H1 (cell line): Measurements from ENCODE around the gene UBTD2. TPM values are rescaled to one million over a fixed set of nuclear protein-coding genes. Genes with fewer than 3 reads are reported as not detected.

ENCODE experiments used
- CTCF ChIA-PET: fragments of 300-600 bp; sonication (Branson Sonifier 250); formaldehyde crosslinking; loops from one replicate; lab custom pipeline; 2021; ENCODE audit not compliant: partially characterized antibody; lab: Charles Lee
- POLR2A ChIA-PET: fragments of 300-600 bp; sonication (Branson Sonifier 250); formaldehyde crosslinking; loops from one replicate; lab custom pipeline; 2021; ENCODE audit warnings: inconsistent platforms; ENCODE audit not compliant: partially characterized antibody; lab: Charles Lee
- DNase-seq, 2 experiments: peaks; one replicate each; pipeline versions ENCODE4 v3.0.0 to v3.0.0-alpha.2; 2010 to 2022; ENCODE audit warnings: low spot score in 2 of 2, low read depth in 1 of 2, mixed read lengths in 1 of 2
- FAIRE-seq: peaks from 2 replicates; lab custom pipeline; 2011; peaks lifted over from hg19 to GRCh38; lab: Jason Lieb, UNC
- H2AFZ ChIP-seq: 2 replicates; pipeline ENCODE4 v1.8.1; 2012; ENCODE audit warnings: low read length, inconsistent platforms
- H2AK5ac ChIP-seq: 2 replicates; pipeline ENCODE4 v1.6.1; 2013; ENCODE audit warnings: low read depth, low read length
- H2BK120ac ChIP-seq: replicated peaks from 2 replicates; pipeline ENCODE3; 2013; ENCODE audit warnings: low read depth, low read length, inconsistent platforms
- H2BK12ac ChIP-seq: 2 replicates; pipeline ENCODE4 v1.6.1; 2013; ENCODE audit warnings: low read depth, low read length
- H2BK15ac ChIP-seq: 2 replicates; pipeline ENCODE4 v1.6.1; 2013; ENCODE audit warnings: low read length
- H2BK20ac ChIP-seq: 2 replicates; pipeline ENCODE4 v1.6.1; 2013; ENCODE audit warnings: low read length
- H2BK5ac ChIP-seq: 2 replicates; pipeline ENCODE4 v1.6.1; 2013; ENCODE audit warnings: low read depth, low read length
- H3K14ac ChIP-seq: 2 replicates; pipeline ENCODE4 v1.6.1; 2013; ENCODE audit warnings: inconsistent platforms; ENCODE audit not compliant: insufficient read length
- H3K18ac ChIP-seq: 2 replicates; pipeline ENCODE4 v1.6.1; 2013; ENCODE audit warnings: low read length; ENCODE audit errors: extremely low read depth
- H3K23ac ChIP-seq: 2 replicates; pipeline ENCODE4 v1.6.1; 2013; ENCODE audit warnings: inconsistent platforms; ENCODE audit not compliant: insufficient read length
- H3K23me2 ChIP-seq: 2 replicates; pipeline ENCODE4 v1.6.1; 2013; ENCODE audit warnings: low read depth, low read length
- H3K27ac ChIP-seq: 2 replicates; pipeline ENCODE4 v1.6.1; 2011; ENCODE audit warnings: low read depth, low read length, inconsistent platforms
- H3K27me3 ChIP-seq, 4 experiments: replicated peaks in 1 of 4; 1 replicate in 1 of 4; 2 replicates in 3 of 4; pipeline versions ENCODE4 v1.6.1 to v1.8.1; 2011 to 2013; ENCODE audit warnings: low read length in 3 of 4, mild to moderate bottlenecking in 3 of 4, inconsistent platforms in 2 of 4, mixed read lengths in 2 of 4, moderate library complexity in 1 of 4; ENCODE audit not compliant: control insufficient read depth in 3 of 4, insufficient read depth in 3 of 4; ENCODE audit errors: extremely low read depth in 1 of 4
- H3K36me3 ChIP-seq, 4 experiments: 2 replicates each; pipeline versions ENCODE4 v1.6.1 to v1.8.1; 2011 to 2013; ENCODE audit warnings: mild to moderate bottlenecking in 4 of 4, low read length in 3 of 4, moderate library complexity in 2 of 4, control low read depth in 1 of 4, inconsistent platforms in 1 of 4; ENCODE audit not compliant: insufficient read depth in 4 of 4, control insufficient read depth in 2 of 4
- H3K4ac ChIP-seq: replicated peaks from 2 replicates; pipeline ENCODE3; 2013; ENCODE audit warnings: low read length, low read depth, mixed read lengths, inconsistent platforms; ENCODE audit not compliant: insufficient read length
- H3K4me1 ChIP-seq, 4 experiments: replicated peaks in 1 of 4; 1 replicate in 1 of 4; 2 replicates in 3 of 4; pipeline versions ENCODE4 v1.6.1 to v1.8.1; 2011 to 2013; ENCODE audit warnings: low read length in 3 of 4, inconsistent platforms in 2 of 4, mixed read lengths in 1 of 4; ENCODE audit not compliant: insufficient read depth in 4 of 4, control insufficient read depth in 3 of 4
- H3K4me2 ChIP-seq, 2 experiments: 2 replicates each; pipeline versions ENCODE4 v1.6.1 to v1.8.1; 2011 to 2013; ENCODE audit warnings: low read depth in 2 of 2, low read length in 2 of 2, control low read depth in 1 of 2, inconsistent platforms in 1 of 2, mild to moderate bottlenecking in 1 of 2; ENCODE audit not compliant: insufficient read depth in 1 of 2
- H3K4me3 ChIP-seq, 4 experiments: fragments of 200-600, 300-600 bp in 1 of 4; sonication (generic), shearing (Covaris generic), sonication (Bioruptor Twin) in 1 of 4; 2 replicates each; pipeline versions ENCODE4 v1.5.1 to v1.8.1; 2011 to 2016; ENCODE audit warnings: low read length in 4 of 4, low read depth in 3 of 4, control low read depth in 2 of 4, inconsistent platforms in 2 of 4, mild to moderate bottlenecking in 2 of 4, mixed read lengths in 1 of 4, moderate library complexity in 1 of 4; ENCODE audit not compliant: insufficient read depth in 2 of 4; ENCODE audit errors: extremely low read depth in 1 of 4
- H3K56ac ChIP-seq: replicated peaks from 2 replicates; pipeline ENCODE3; 2013; ENCODE audit warnings: low read depth, mild to moderate bottlenecking, mixed read lengths, low read length, inconsistent platforms; ENCODE audit not compliant: insufficient read length
- H3K79me1 ChIP-seq: 2 replicates; pipeline ENCODE4 v1.6.1; 2013; ENCODE audit warnings: low read depth, low read length, control low read depth
- H3K79me2 ChIP-seq, 2 experiments: 2 replicates each; pipeline versions ENCODE4 v1.6.1 to v1.8.1; 2012 to 2013; ENCODE audit warnings: low read length in 2 of 2, mild to moderate bottlenecking in 2 of 2, inconsistent platforms in 1 of 2; ENCODE audit not compliant: insufficient read depth in 2 of 2, control insufficient read depth in 1 of 2
- H3K9ac ChIP-seq, 4 experiments: replicated peaks in 1 of 4; 1 replicate in 1 of 4; 2 replicates in 3 of 4; pipeline versions ENCODE4 v1.6.1 to v1.8.1; 2011 to 2013; ENCODE audit warnings: low read depth in 3 of 4, low read length in 3 of 4, control low read depth in 2 of 4, mild to moderate bottlenecking in 2 of 4, moderate library complexity in 2 of 4, inconsistent platforms in 1 of 4; ENCODE audit errors: extremely low read depth in 1 of 4
- H3K9me3 ChIP-seq, 2 experiments: 2 replicates each; pipeline versions ENCODE4 v1.6.1 to v1.8.1; 2012 to 2013; ENCODE audit warnings: mild to moderate bottlenecking in 2 of 2, moderate library complexity in 2 of 2, control low read depth in 1 of 2, inconsistent platforms in 1 of 2, low read depth in 1 of 2, low read length in 1 of 2, mixed read lengths in 1 of 2; ENCODE audit not compliant: insufficient read depth in 2 of 2
- H4K20me1 ChIP-seq, 2 experiments: replicated peaks in 1 of 2; 2 replicates each; pipeline versions ENCODE3 to v1.8.1; 2011 to 2013; ENCODE audit warnings: inconsistent platforms in 2 of 2, low read length in 2 of 2, mild to moderate bottlenecking in 1 of 2; ENCODE audit not compliant: insufficient read depth in 2 of 2, control insufficient read depth in 1 of 2
- H4K5ac ChIP-seq: 2 replicates; pipeline ENCODE4 v1.6.1; 2013; ENCODE audit warnings: low read length, low read depth, mixed read lengths, inconsistent platforms; ENCODE audit not compliant: insufficient read length
- H4K8ac ChIP-seq: 2 replicates; pipeline ENCODE4 v1.8.0; 2013; ENCODE audit warnings: mild to moderate bottlenecking, moderate library complexity, low read length, inconsistent platforms; ENCODE audit not compliant: insufficient read depth; ENCODE audit errors: extremely low read depth
- H4K91ac ChIP-seq: replicated peaks from 2 replicates; pipeline ENCODE3; 2013; ENCODE audit warnings: low read length, mixed read lengths, inconsistent platforms; ENCODE audit not compliant: insufficient read length
- BRCA1 ChIP-seq: IDR thresholded peaks from 2 replicates; pipeline ENCODE4 v1.6.1; 2012; ENCODE audit warnings: low read depth, low read length, improper control_type of control experiment
- EGR1 ChIP-seq: IDR thresholded peaks from 2 replicates; pipeline ENCODE4 v1.6.1; 2011; ENCODE audit warnings: low read depth, low read length, borderline replicate concordance
- whole genome bisulfite sequencing, 2 experiments: shearing (Covaris generic) in 1 of 2; methylation state at CpG; one replicate each; pipeline versions ENCODE4 v1.1.6 to v1.1.7; 2013 to 2015; ENCODE audit warnings: low lambda C conversion rate in 2 of 2, mixed read lengths in 2 of 2, inconsistent platforms in 1 of 2, low coverage in 1 of 2, missing lambda C conversion rate in 1 of 2; ENCODE audit not compliant: insufficient replicate concordance in 2 of 2, insufficient coverage in 1 of 2, insufficient read length in 1 of 2; ENCODE audit errors: extremely low coverage in 1 of 2, missing lambda C conversion rate in 1 of 2; 5-methylcytosine and 5-hydroxymethylcytosine counted together
- polyA plus RNA-seq, 7 experiments: library from polyadenylated mRNA; depleted of rRNA in 3 of 7; stranded (reverse) in 5 of 7; unstranded in 2 of 7; fragments of >200 nt in 5 of 7; fragments of 200-250 nt in 2 of 7; gene quantifications; 1 replicate in 5 of 7; 2 replicates in 1 of 7; 4 replicates in 1 of 7; pipeline versions ENCODE4 v1.2.1 to v1.2.3, GENCODE V29; 2011 to 2013; ENCODE audit warnings: missing spikeins in 2 of 7, mixed read lengths in 2 of 7
- total RNA-seq: library from RNA; stranded (reverse); fragmentation: NEBNext Ultra II Directional; extraction: Animal tissue kit (Norgen Biotek cat#: 25700); gene quantifications from 2 replicates; pipeline ENCODE4 v1.2.1, GENCODE V29; 2021
- TF ChIP-seq, protein P1 (sequence below): IDR thresholded peaks from 2 replicates; pipeline ENCODE4 v1.6.1; 2012; ENCODE audit warnings: inconsistent platforms

Gene UBTD2
- total and polyA plus RNA-seq, 2 of the 8 experiments (the other 6 are each of a cell fraction or from before 2014, with no cell fraction given), result 14.5 to 39.2 TPM

DNA sequence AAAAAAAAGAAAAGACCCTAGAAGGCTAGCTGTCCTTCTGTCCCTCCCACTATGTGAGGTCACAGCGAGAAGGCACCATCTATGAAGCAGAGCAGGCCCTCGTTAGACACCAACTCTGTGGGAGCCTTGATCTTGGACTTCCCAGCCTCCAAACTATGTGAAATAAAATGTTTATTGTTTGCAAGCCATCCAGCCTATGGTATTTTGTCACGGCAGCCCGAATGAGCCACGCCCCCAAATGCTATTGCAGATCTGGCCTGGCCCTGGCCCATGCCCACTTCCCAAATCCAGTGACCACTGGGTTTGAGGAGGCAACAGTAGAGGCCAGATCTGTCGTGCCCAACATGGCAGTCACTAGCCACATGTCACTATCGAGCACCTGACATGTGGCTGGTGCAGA is 106.4 kb downstream of the UBTD2 start:
- Histone ChIP-seq H3K79me2 (peaks cover 0 to 3% of the 10 kb centered on the region in 2 experiments; a peak in 1 of 4 replicates), H3K56ac (no peak overlapping the region), H3K23ac (no peak overlapping the region), H3K4me2 (no peak overlapping the region), H2AK5ac (no peak overlapping the region; the same call in 1 of the 2 replicates), H3K79me1 (peaks cover 3% of the 10 kb centered on the region; the same call in 1 of the 2 replicates), H2BK20ac (no peak overlapping the region), H3K9ac (no peak overlapping the region), H3K18ac (no peak overlapping the region), H3K27me3 (no peaks in the 10 kb centered on the region), H3K9me3 (no peaks in the 10 kb centered on the region), H2BK15ac (no peak overlapping the region), H2BK120ac (no peak overlapping the region), H4K5ac (no peak overlapping the region), H3K4me3 (no peak overlapping the region), H3K4me1 (peaks cover 0 to 22% (median 7%) of the 10 kb centered on the region in 4 experiments; a peak in 4 of 7 replicates), H2BK5ac (no peak overlapping the region), H3K4ac (no peak overlapping the region), H4K91ac (no peak overlapping the region), H2BK12ac (no peak overlapping the region; the same call in 1 of the 2 replicates), H3K14ac (no peak overlapping the region), H3K36me3 (no peaks in the 10 kb centered on the region), H4K20me1 (peaks cover 0 to 2% of the 10 kb centered on the region in 2 experiments), H2AFZ (no peak overlapping the region), H3K27ac (no peak overlapping the region), H3K23me2 (0 out of 2 replicates have a peak, but pooled peaks cover 3% of the 10 kb centered on the region), H4K8ac (no peak overlapping the region)
- 95% methylated on average over 7 of the region's 7 CpGs; no CpG with 5 or more reads in 1 of the 2 experiments for WGBS, 2 experiments
- ChIA-PET POLR2A (interaction anchor here (4.1 kb wide), 1 partner anchor 10 kb away, joined by 27 read pairs; the partner anchor contains the start of gene STK10), CTCF (interaction anchor here (0.7 to 1.8 kb wide), 4 partner anchors 10 to 71 kb away, joined by 3 to 8 read pairs (median 4); partner anchors contain the start of gene STK10)
- FAIRE-seq, result no peak
- no peak for DNase-seq
- TF ChIP-seq EGR1 (no peak), BRCA1 (no peak)
- TF ChIP-seq, protein P1, sequence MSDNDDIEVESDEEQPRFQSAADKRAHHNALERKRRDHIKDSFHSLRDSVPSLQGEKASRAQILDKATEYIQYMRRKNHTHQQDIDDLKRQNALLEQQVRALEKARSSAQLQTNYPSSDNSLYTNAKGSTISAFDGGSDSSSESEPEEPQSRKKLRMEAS, result no peak
